ENCODE data around the gene MMD2.
"Not testable (repeated sequence)": the region's sequence is repeated elsewhere in the genome, so short reads cannot be mapped to it uniquely, and the experiment has no call there.

MMD2 gene

DNA sequence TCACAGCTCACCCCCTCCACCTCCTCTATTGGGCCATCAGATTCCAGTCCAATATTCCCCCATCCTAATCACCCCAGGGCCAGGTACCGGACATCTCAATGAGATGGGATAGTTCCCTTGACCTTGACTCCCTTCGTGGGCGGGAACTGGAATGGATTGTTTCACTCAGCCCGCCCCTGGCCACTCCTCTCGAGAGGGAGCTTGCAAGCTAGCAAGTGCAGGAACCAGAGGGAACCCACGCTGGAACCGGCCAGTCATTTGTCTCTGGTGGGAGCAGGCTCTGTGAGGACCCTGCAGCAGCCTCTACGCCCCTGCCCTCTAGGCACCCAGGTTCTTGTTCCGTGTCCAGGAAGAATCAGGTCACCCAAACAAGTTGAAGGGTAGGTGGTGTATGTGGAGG is 64.5 kb downstream of the MMD2 start:
- no peak for DNase-seq (ENCODE audit: low read depth, low spot score)

GRCh38 chr7:4893929-4894475 is 65.0 kb downstream of the MMD2 start:
- no peak for DNase-seq (ENCODE audit: low read depth, low spot score)

- not testable (repeated sequence) for DNase-seq (ENCODE audit: low read depth, low spot score)
These were observed 65.8 kb downstream of the MMD2 start for GRCh38 chr7:4893188-4893587.

DNA sequence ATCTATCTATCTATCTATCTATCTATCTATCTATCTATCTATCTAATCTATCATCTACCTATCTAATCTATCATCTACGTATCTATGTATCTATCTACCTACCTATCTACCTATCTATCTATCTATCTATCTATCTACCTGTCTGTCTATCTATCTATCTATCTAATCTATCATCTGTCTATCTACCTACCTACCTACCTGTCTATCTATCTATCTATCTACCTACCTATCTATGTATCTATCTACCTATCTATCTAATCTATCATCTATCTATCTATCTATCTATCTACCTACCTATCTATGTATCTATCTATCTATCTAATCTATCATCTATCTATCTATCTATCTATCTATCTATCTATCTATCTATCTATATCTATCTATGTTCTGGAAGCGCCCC is 67.5 kb downstream of the MMD2 start:
- DNase-seq (ENCODE audit: low read depth, low spot score): not testable (repeated sequence)

GRCh38 chr7:4889682-4890081 is 69.3 kb downstream of the MMD2 start:
- DNase-seq (ENCODE audit: low read depth, low spot score): no peak

- DNase-seq (ENCODE audit: low read depth, low spot score): no peak
These were observed 70.8 kb downstream of the MMD2 start for GRCh38 chr7:4888161-4888560.

DNA sequence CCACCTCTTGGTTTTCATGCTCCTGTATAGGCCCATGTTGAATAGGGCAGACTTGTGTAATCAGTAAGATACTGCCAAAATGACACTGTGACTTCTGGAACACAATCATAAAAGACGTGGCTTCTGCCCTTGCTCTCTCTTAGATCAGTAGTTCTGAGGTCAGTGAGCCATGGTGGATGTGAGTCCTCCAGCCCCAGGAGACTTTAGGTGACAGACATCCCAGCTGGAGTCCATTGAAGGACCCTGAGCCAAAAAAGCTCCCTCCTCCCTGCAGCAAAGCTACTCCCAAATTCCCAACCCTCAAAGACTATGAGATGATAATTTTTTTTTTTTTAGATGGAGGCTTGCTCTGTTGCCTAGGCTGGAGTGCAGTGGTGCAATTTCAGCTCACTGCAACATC is 72.3 kb downstream of the MMD2 start:
- no peak for DNase-seq (ENCODE audit: low read depth, low spot score)

DNA sequence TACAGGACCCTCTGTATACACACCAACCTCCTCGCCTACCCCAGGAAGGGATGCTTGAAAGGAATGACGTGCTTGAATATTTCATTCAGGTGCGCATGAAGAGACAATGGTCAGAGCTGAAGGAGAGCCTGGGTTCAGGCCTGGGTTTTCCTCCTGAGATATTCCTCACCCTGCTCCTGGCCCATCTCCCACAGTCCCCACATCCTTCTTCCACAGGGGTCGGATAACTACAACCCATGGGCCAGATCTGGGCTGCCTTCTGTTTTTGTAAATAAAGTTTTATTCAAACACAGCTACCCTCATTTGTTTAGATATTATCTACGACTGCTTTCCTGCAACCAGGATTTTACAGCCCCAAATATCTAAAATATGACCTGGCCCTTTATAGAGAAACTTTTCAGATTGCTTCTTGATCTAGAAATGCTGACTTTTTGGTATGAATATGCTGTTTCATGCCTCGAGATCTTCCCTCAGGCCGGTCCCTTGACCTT is 73.6 kb downstream of the MMD2 start:
- DNase-seq (ENCODE audit: low read depth, low spot score): no peak

GRCh38 chr7:4884164-4884563 is 74.8 kb downstream of the MMD2 start:
- no peak for DNase-seq (ENCODE audit: low read depth, low spot score)

GRCh38 chr7:4883372-4884144 is 75.4 kb downstream of the MMD2 start, which contains the start of gene RADIL:
TSS of gene RADIL (minus strand) at chr7:4883716. CDS start at chr7:4878139, 5,577 bp downstream.
- peak; percentile 60 for DNase-seq (ENCODE audit: low read depth, low spot score)

DNA sequence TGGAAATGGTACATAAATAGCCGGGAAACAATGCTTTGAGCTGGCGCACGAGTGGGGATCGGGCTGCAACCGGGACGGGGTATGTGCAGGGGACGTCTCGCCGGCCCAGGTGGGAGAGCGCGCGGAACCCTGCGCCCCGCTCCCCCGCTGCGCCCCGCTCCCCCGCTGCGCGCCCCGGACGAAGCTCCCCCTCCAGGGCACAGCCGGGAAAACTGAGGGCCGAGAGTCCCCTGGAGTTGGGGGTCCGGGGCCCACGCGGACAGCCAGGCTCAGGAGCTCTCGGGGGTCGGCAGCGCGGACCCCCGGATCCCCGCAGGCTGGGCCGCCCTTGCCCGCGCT is 76.0 kb downstream of the MMD2 start:
- no peak for DNase-seq (ENCODE audit: low read depth, low spot score)

GRCh38 chr7:4882169-4883032 is 76.6 kb downstream of the MMD2 start:
- no peak for DNase-seq (ENCODE audit: low read depth, low spot score)

GRCh38 chr7:4880218-4880617 is 78.8 kb downstream of the MMD2 start:
- DNase-seq (ENCODE audit: low read depth, low spot score): no peak

GRCh38 chr7:4879396-4880081 is 79.4 kb downstream of the MMD2 start:
- no peak for DNase-seq (ENCODE audit: low read depth, low spot score)

DNA sequence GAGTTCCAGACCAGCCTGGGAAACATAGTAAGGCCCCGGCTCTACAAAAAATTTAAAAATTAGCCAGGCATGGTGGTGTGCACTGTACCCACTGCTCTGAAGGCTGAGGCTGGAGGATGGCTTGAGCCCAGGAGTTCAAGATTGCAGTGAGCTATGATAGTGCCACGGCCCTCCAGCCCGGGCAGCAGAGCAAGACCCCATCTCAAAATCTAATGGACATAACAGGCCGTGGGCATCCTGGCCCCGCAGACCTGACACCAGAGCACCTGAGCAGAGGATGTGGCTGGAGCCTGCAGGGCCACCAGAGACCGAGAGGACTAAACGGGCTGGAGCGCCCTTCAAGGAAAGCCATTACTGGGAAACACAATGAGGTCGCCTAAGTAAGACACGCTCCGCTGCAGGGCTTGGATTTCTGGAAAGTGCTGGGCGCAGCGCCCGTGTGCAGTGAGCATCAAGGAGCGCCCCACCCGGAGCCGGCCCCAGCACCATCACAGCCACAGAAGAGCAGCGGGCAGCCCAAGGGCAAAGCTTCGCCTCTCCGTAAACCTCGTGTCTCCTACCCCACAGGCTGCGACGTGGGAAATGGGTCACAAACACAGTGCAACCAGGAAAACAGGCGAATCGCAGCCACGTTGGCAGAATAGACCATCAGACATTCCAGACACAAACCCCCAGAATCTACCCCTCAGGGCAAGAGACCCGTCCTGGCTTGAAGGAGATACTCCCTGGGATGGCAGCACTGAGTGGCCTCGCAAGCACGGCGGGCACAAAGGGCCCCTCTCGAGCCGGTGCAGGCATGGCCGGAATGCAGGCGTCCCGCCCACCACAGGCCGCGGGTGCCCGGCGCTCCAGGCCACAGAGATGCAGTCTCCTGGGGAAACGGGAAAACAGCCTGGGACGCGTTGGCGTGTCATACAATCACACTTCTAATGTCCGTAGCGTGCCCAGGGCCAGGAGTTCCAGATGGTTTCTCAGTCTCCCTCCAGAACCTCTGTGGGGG is 80.4 kb downstream of the MMD2 start:
- no peak for DNase-seq (ENCODE audit: low read depth, low spot score)

GRCh38 chr7:4876586-4876985 is 82.4 kb downstream of the MMD2 start:
- no peak for DNase-seq (ENCODE audit: low read depth, low spot score)

DNA sequence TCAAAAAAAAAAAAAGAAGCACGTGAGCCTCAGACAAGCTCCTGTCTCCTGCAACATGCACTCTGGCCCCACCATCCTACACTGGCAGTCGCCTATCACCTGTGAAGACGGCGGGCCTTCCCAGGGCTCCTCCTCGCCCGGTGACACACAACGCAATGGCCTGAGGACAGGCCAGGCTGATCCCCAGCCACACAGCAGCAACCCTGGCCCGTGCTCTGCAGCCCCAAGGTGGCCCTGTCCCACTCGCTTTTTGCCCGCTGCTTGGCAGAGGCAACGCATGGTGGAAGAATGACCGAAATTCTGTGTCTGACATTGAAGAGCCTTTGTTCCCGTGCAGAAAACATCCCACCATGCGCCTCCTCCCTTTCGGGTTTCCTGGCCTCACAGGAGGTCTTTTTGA is 83.6 kb downstream of the MMD2 start:
- DNase-seq (ENCODE audit: low read depth, low spot score): no peak

GRCh38 chr7:4873071-4873944 is 85.7 kb downstream of the MMD2 start:
- DNase-seq (ENCODE audit: low read depth, low spot score): no peak

GRCh38 chr7:4871930-4872675 is 86.9 kb downstream of the MMD2 start:
- no peak for DNase-seq (ENCODE audit: low read depth, low spot score)
